ENCODE data around the gene RCCD1.

- TF ChIP-seq, protein P1, sequence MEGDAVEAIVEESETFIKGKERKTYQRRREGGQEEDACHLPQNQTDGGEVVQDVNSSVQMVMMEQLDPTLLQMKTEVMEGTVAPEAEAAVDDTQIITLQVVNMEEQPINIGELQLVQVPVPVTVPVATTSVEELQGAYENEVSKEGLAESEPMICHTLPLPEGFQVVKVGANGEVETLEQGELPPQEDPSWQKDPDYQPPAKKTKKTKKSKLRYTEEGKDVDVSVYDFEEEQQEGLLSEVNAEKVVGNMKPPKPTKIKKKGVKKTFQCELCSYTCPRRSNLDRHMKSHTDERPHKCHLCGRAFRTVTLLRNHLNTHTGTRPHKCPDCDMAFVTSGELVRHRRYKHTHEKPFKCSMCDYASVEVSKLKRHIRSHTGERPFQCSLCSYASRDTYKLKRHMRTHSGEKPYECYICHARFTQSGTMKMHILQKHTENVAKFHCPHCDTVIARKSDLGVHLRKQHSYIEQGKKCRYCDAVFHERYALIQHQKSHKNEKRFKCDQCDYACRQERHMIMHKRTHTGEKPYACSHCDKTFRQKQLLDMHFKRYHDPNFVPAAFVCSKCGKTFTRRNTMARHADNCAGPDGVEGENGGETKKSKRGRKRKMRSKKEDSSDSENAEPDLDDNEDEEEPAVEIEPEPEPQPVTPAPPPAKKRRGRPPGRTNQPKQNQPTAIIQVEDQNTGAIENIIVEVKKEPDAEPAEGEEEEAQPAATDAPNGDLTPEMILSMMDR (IDR thresholded peaks at IDR 0.05), result no peak
- no peak for TF ChIP-seq EZH2 (IDR thresholded peaks at IDR 0.05)
Measured at GRCh38 chr15:90987561-90988141, 33.0 kb downstream of the RCCD1 start.

All from neural progenitor cell (in vitro differentiated cells).